Stimulated activated CD4-positive, alpha-beta T cell treated with anti-CD3 and anti-CD28 coated beads, Interleukin-2, amount 100 ng/mL, for 48 hours (primary cell): ENCODE data around the gene TBRG1.

Experiments
- DNase-seq, 2 donors: peaks; one replicate each; pipeline ENCODE4 v3.0.0-alpha.2; 2020

Gene TBRG1

DNA sequence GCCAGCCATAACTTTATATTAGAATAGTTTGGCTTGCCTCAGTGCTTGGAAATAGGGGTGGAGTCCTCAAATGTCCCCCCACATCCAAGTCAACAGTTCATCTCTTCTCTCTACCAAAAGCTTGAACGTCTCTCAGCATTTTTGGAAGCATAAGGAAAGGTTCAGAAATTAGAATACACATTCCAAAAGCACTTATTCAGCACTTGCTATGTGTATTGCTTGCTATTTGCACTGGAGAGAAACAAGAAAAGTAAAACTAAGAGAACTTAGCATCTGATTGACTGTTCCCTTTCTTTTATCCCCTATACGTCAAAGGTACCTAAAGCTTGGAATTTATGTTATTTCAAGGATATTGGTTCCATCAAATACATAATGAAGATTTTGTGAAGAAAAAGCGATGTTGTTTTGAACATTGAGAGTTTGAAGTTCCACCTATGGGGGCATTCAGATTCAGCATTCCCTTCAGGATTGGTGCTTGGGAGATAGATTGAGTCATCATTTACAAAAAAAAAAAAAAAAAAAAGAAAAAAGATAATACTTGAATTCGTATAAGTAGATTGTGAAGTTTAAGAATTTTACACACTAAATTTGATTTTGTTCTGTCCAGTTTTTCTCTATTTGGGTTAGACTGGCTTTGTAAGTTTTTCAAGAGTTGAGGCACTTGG is 1.3 kb downstream of the TBRG1 start:
- no peak for DNase-seq

- no peak for DNase-seq
These were observed 3.0 kb downstream of the TBRG1 start for GRCh38 chr11:124625504-124626168.

- DNase-seq: no peak
These were observed 4.9 kb downstream of the TBRG1 start for GRCh38 chr11:124627546-124627945.

DNA sequence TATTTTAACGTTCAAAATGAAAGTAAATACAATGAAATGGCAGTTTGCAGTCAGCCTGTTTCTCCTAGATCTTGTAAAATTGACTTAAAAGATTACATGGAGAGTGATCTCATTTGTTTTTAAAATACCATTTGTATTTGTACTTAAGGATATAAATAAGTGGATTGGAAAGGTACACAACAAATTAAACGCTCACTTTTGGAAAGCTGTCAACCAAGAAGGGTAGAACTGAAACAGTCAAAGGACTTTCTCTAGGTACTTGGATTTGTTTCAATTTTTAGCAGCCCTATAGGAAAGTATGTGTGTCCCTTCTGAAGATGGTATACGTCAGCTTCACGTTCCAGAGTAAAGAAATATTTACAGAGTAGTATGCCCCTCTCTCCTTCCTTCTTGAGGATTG is 7.3 kb downstream of the TBRG1 start:
- no peak for DNase-seq

GRCh38 chr11:124633355-124633754 is 10.7 kb downstream of the TBRG1 start:
- DNase-seq: no peak

DNA sequence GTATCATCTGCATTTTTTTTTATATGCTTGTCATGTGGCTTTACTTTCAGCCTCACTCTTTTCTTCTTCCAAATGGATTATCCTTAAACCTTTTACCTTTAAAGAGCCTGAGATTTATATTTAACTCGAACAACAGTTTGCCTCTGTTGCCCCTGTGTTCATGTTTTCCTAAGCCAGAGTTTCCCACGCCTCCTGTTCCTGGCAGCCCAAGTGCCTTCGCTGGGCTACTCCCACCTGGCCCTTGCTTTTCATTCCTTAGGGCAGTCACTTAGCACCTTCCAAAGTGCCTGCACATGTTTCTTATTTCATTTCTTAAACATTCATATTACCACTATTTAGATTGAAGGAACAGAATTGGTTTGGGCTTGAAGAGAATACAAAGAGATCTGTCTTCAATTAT is 13.3 kb downstream of the TBRG1 start:
- DNase-seq: no peak

GRCh38 chr11:124638500-124638899 is 15.8 kb downstream of the TBRG1 start:
- DNase-seq: no peak

GRCh38 chr11:124639186-124639585 is 16.5 kb downstream of the TBRG1 start:
- no peak for DNase-seq

- DNase-seq: no peak
These were observed 18.0 kb downstream of the TBRG1 start for GRCh38 chr11:124640666-124641065.

DNA sequence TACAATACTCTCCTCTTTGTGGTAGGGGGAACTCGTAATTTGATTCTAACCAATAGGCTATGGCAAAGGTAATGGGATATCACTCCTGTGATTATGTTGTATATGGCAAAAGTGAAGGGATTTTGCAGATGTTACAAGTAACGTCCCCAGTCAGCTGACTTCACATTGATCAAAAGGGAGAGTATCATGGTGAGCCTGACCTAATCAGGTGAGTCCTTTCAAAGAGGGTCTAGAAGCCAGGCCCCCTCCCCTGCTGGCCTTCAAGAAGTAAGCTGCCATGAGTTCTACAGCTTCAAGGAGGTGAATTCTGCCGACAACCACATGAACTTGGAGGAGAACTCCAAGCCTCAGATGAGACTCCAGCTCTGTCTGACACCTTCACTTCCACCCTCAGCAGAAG is 20.0 kb downstream of the TBRG1 start:
- no peak for DNase-seq

GRCh38 chr11:124643042-124643604 is 20.5 kb downstream of the TBRG1 start:
- DNase-seq: no peak

DNA sequence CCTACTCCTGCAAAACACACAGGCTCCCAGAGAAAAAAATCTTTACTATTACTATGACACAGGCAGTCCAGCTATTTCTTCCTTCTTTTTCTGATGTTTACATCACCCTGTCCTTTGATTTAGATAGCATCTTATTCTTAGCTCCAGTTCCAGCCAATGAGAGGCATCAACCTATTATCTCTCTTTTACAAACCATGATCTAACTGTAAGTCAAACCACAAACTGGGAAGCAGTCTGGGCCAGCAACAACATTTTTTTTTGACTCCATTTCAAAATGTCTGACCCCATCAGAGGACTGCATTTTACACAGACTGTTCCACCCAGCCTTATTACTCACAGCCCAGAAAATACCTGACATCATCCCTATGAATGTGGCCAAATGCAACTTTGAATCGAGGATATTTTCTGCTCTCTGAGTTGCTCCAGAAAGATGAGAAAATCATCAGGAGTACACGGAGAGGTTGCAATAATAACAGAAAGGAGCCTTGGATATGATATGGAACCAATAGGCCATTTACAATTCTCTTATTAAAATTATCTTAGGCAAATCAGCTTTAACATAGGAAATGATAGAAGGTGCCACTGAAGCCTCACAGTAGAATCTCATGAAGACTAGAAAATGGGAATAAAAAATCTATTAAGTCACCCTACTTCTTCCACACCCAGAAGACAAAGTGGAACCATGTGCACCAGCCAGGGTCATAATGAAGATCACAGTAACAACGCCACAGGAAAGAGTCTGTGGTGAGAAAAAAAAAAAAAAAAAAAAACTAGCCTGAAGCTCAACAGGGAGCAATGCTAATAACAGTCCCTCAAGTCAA is 21.2 kb downstream of the TBRG1 start:
- DNase-seq: no peak

- peak in 1 of 2 donors; percentile 3 for DNase-seq
These were observed 22.0 kb downstream of the TBRG1 start for GRCh38 chr11:124644426-124645280.

DNA sequence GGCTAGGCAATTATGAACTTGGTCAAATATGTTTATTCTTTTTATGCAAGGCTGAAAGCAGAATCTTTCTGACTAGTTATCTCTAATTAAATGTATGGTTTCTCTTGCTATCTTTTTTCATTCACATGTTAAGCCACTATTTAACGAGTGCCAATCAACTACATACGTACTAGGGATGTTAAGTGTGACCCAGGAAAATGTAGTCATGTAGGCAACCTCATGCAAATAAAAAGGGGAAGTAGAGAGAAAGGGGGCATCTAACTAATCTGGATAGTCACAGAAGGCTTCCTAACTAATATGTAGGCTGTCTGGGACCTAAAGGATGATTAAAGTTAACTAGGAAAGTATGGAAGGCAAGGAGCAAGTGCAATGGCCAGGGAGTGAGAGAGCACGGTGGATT is 23.5 kb downstream of the TBRG1 start:
- no peak for DNase-seq

GRCh38 chr11:124648610-124649009 is 25.9 kb downstream of the TBRG1 start:
- no peak for DNase-seq

DNA sequence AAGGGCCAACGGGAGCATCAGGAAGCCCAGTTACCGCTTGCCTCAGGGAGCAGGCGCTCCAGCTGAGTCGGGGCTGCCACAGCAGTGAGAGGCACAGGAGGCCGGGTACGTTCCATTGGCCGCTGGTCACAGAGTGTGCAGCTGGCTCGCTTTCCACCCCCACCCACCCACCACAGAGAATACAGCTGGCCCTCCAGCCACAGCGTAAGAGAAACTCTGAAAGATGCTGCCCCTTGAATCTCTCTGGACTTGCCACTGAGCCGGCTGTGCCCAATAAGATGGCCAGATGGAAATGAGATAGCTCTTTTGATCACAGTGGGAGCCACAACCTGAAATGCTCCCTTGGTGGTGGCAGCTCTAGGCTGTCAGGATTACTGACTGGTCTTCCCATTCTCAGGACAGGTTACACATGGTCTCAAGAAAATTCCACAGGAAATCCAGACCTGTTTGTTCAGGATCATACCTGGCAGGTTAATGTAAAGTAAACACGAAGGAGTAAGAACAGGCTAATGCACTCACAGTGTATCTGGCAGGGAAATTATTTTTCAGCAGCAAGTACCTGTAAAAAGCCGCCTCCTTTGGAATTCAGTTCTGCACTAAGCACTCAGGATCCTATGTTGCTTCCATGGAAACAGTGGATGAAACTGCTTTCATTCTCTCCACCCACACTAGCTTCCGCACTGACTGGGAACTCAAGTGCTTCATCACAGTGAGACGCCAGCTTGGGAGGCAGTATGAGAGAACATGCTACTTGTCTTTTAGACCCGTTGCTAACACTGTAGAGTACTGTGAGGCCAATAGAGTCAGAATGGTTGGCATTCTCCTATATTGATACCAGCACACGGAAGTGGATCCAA is 34.3 kb downstream of the TBRG1 start:
- DNase-seq: no peak

DNA sequence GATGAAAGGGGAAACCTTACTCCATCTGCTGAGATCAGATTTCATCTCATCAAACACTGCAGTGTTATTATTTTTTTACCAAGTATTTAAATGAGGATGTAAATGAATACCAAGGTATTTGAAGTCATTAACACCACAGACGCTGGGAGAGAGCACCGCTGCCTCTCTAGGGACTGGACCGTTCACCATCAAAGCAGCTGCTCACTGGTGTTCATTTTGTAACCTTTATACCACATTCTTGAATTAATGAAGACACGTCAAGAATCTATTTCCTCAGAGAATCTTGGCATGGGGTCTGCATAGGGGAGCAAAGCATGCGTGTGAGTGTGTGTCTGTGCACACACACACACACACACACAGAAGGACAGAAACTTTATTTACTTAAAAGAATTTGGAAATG is 35.2 kb downstream of the TBRG1 start:
- DNase-seq: no peak

DNA sequence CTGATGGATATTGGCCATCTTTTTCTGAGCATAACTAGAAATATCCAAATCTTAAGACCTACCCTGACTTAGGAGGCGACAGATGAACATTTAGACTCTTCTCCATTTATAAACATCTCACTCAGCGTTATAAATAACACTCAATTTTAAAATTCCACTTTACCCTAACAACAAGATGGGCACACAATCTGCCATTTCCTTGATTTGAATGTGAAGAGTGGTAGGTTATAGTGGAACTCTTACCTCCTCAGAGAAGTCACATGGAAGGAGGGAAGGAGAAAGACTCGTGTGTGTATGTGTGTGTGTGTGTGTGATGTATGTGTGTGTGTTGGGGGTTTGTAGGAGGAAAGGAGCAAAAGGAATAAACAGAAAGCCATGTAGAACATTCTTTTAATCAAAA is 35.8 kb downstream of the TBRG1 start:
- no peak for DNase-seq

DNA sequence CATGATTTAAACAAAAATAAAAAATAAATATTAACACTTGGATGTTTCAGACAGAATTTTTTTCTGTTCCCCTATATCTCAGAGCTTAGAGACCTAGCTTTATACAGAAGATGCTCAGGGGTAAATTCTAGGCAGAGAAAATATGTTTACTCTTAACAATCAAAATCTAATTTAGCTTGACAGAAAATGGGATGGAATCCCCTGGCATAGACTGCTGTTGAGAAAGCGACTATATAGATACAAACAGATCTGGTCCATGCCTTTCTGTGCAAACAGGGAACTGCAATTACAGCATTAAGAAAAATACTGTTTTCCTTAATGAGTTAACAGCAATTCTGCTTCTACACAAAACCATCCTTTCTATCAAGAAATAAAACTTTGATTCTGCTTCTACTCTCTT is 36.3 kb downstream of the TBRG1 start:
- no peak for DNase-seq

DNA sequence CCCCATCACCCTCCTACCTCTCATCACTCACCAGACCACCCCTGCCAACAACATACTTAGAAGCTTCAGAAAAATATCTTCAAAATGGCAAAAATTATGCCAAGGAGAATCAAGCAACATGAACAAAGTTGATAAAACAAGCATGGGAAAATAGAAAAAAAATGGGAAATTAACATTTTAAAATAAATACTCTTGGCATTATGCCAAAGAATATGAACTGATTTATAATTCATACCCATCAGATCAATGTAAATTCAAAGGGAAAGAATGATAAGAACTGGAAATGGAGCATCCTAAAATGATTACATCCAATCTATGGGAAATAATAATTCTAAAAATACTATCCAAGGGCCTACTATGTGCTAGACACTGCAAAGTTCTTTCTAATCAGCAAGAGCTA is 38.9 kb downstream of the TBRG1 start:
- DNase-seq: no peak

- no peak for DNase-seq
These were observed 39.4 kb downstream of the TBRG1 start for GRCh38 chr11:124662106-124662505.

DNA sequence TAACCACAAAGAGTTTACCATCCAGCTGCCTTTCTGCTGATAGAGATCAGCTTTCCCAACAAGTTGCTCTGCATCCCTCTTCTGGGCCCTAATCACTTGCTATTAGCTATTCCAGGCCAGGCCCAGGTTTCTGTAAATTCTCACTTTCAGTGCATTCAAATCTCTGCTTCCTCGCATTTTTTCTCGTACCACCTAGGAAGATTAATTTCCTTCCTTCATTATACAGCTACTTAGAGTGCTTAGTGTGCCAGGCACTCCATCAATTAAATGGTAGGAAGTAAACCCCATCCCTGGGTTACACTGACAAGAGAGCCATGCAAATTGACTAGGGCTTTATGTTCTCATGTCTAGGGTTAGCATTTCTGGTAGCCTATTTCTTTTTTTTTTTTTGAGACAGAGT is 41.2 kb downstream of the TBRG1 start:
- no peak for DNase-seq
